Spinal cord (tissue), 10 donors: Measurements from ENCODE around the gene ERICH4. TPM values are rescaled to one million over a fixed set of nuclear protein-coding genes. Genes with fewer than 3 reads are reported as not detected.
"Not testable (repeated sequence)": the region's sequence is repeated elsewhere in the genome, so short reads cannot be mapped to it uniquely, and the experiment has no call there.

Experiments used
- DNase-seq, 6 donors: peaks; one replicate each; pipeline versions ENCODE4 v3.0.0 to v3.0.0-alpha.2; 2013 to 2015; ENCODE audit warnings: low spot score in 6 of 6, low read depth in 4 of 6
- H3K27ac ChIP-seq: one replicate; pipeline ENCODE4 v1.5.1; 2013; ENCODE audit warnings: low read depth, low read length, control low read depth
- H3K27me3 ChIP-seq: one replicate; pipeline ENCODE4 v1.6.1; 2013; ENCODE audit warnings: low read length; ENCODE audit not compliant: control insufficient read depth, insufficient read depth
- H3K36me3 ChIP-seq: one replicate; pipeline ENCODE4 v1.6.1; 2013; ENCODE audit warnings: low read length; ENCODE audit not compliant: control insufficient read depth, insufficient read depth
- H3K4me1 ChIP-seq: one replicate; pipeline ENCODE4 v1.6.1; 2013; ENCODE audit warnings: low read length; ENCODE audit not compliant: control insufficient read depth, insufficient read depth
- H3K4me3 ChIP-seq: one replicate; pipeline ENCODE4 v1.5.1; 2013; ENCODE audit warnings: low read depth, low read length, control low read depth
- H3K9me3 ChIP-seq: one replicate; pipeline ENCODE4 v1.6.1; 2013; ENCODE audit warnings: low read length; ENCODE audit not compliant: control insufficient read depth, insufficient read depth
- WGBS: methylation state at CpG from one replicate; pipeline ENCODE4 v1.1.5; 2013; ENCODE audit warnings: missing lambda C conversion rate; ENCODE audit not compliant: insufficient coverage; 5-methylcytosine and 5-hydroxymethylcytosine counted together
- polyA plus RNA-seq, 2 donors: library from polyadenylated mRNA; unstranded; fragments of 120-200 nt; gene quantifications; one replicate each; pipeline ENCODE4 v1.2.1, GENCODE V29; 2013; ENCODE audit not compliant: insufficient read length in 2 of 2
- total RNA-seq, 2 donors: library from RNA; depleted of rRNA in 1 of 2; stranded (reverse); fragments of 120-200 nt in 1 of 2; fragments of >200 nt in 1 of 2; gene quantifications; one replicate each; pipeline versions ENCODE4 v1.2.3 to v1.2.4, GENCODE V29; 2013 to 2014
- donor health status: healthy.

Gene ERICH4
- total and polyA plus RNA-seq, 4 donors, result 0.39 TPM; not detected in 3

DNA sequence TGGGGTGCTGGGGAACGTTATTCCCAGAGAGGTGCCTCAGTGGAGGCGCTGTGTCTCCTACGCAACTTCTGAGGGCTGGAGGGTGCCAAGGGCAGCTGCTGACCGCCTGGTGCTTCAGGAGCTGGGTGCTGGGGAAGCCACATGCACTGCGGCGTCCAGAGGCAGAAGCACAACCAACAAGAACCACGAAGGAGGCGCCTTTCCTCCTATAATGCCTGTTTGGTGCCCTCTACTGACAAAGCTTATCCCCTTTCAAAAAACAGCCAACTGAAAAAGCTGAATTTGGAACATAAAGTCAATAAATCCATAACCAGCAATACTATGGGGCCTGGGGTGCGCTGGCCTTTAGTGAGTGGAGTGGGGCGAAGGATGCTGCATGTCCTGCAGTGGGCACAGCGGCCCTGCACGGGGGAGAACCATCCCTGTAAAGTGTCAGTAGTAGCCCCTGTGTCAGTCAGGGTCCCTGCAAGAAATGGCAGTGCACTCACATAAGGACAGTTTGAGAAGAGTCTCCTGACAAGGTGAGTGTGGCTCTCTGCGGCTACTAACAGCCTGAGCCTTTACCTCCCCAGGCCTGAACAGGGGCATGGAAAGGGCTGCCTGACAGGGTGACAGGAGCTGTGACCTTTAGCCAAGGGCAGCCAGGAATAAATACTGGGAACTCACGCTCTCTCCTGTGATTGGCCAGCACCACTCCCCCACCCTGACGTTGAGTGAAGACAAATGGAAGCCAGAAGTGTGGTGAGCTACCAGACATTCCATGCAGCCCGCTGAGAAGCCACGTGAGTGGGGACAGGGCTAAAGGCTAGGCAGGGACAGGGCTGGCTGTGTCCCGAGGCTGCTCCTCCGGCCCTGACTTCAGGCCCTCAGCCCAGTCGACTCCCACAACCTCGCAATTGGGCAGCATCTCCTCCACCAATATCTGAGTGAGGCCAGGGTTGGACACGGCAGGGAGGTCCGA, 11.2 kb upstream of the ERICH4 start:
- Histone ChIP-seq H3K36me3 (peaks cover 54% of the 10 kb centered on the region), H3K9me3 (no peaks in the 10 kb centered on the region), H3K27ac (no peak overlapping the region), H3K4me1 (peaks cover 13% of the 10 kb centered on the region), H3K27me3 (no peaks in the 10 kb centered on the region), H3K4me3 (no peak overlapping the region)
- 81% methylated on average over 17 of the region's 23 CpGs for WGBS
- DNase-seq, result peak in 1 of 6 donors; percentile 19

DNA sequence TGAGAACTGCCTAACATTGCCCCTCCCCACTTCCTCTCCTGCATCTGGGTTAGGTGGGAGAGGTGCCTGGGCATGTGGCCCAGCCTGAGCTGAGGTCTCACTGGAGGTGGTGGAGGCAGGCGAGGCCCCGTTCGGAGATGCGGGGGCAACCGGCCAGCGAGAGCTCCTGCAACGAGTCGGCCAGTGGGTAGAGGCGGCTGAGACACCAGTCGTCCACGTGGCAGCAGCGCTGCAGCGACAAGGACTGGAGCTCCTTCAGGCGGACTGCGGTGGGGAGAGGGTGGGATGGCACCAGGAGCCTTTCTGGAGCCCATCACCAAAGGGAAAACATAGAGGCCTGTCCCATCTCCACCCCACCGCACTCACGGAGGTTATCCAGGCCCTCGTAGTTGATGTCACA, 9.8 kb upstream of the ERICH4 start:
- Histone ChIP-seq H3K4me1 (peaks cover 7% of the 10 kb centered on the region), H3K27ac (no peak overlapping the region), H3K4me3 (no peak overlapping the region), H3K9me3 (no peaks in the 10 kb centered on the region), H3K36me3 (peaks cover 52% of the 10 kb centered on the region), H3K27me3 (no peaks in the 10 kb centered on the region)
- DNase-seq, result no peak
- 85% methylated on average over 16 of the region's 18 CpGs for WGBS

DNA sequence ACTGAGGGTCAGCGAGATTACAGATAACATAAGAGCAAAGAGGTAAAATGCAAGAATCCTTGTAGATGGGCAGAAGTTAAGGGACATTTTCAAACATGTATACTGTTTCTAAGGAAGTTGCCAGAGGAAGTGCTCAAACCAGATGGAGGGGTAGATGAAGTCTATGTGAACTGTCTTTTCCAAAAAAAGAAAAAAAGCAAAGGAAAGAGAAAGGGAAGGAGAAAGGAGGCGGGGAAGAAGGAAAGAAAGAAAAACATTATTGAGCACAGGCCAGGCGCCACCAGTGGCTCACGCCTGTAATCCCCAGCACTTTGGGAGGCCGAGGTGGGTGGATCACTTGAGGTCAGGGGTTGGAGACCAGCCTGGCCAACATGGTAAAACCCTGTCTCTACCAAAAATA, 8.5 kb upstream of the ERICH4 start:
- Histone ChIP-seq H3K4me3 (no peak overlapping the region), H3K9me3 (no peaks in the 10 kb centered on the region), H3K4me1 (peaks cover 5% of the 10 kb centered on the region), H3K27me3 (no peaks in the 10 kb centered on the region), H3K36me3 (peaks cover 48% of the 10 kb centered on the region), H3K27ac (no peak overlapping the region)
- WGBS, result 88% methylated on average over 4 of the region's 5 CpGs
- DNase-seq, result no peak

DNA sequence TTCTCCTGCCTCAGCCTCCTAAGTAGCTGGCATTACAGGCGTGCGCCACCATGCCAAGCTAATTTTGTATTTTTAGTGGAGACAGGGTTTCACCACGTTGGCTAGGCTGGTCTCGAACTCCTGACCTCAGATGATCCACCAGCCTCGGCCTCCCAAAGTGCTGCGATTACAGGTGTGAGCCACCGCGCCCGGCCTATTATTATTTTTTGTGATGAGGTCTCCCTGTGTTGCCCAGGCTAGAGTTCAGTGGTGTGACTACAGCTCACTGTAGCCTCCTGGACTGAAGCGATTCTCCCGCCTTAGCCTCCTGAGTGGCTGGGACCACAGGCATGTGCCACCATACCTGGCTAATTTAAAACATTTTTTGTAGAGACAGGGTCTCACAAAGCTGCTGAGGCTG, 7.6 kb upstream of the ERICH4 start:
- DNase-seq, H3K9me3 ChIP-seq, H3K27me3 ChIP-seq, H3K27ac ChIP-seq, H3K4me3 ChIP-seq: not testable (repeated sequence)
- peaks cover 48% of the 10 kb centered on the region for H3K36me3 ChIP-seq
- 97% methylated on average over 9 of the region's 11 CpGs for WGBS
- peaks cover 10% of the 10 kb centered on the region for H3K4me1 ChIP-seq

DNA sequence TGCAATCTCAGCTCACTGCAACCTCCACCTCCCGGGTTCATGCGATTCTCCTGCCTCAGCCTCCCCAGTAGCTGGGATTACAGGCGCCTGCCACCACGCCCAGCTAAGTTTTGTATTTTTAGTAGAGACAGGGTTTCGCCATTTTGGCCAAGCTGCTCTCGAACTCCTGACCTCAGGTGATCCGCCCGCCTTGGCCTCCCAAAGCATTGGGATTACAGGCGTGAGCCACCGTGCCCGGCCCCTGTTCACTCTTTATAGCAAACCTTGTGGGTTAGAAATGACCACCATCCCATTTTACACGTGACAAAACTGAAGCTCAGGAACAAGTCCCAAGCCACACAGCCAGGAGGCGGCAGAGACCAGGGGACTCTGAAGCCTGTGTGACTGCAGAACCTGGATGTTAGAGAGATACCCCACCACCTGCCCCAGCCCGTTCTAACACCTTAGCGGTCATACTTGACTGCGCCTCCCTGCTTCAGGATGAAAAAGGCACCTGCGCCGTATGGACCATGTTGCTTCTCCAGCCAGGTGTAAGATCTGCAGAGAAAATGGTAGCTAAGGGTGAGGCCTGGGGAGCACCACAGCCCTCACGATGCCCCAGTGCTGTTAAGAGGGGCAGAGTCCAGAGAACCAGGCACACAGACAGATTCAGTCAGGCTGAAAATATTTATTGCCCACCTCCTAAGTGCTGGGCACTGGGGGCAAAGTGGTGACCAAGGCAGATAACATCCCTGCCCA, 6.9 kb upstream of the ERICH4 start:
- 98% methylated on average over 18 of the region's 19 CpGs for WGBS

GRCh38 chr19:41436674-41436951, 6.3 kb upstream of the ERICH4 start:
- no peak overlapping the region for H3K4me3 ChIP-seq
- no peaks in the 10 kb centered on the region for H3K27me3 ChIP-seq
- H3K27ac ChIP-seq, result no peak overlapping the region
- peaks cover 36% of the 10 kb centered on the region for H3K36me3 ChIP-seq
- peaks cover 6% of the 10 kb centered on the region for H3K4me1 ChIP-seq
- H3K9me3 ChIP-seq, result no peaks in the 10 kb centered on the region
- DNase-seq, result no peak

More for the DNA sequence above, 6.9 kb upstream of the ERICH4 start:
- Histone ChIP-seq H3K4me1 (peaks cover 10% of the 10 kb centered on the region), H3K27ac (no peak overlapping the region), H3K4me3 (no peak overlapping the region), H3K36me3 (peaks cover 41% of the 10 kb centered on the region), H3K9me3 (no peaks in the 10 kb centered on the region), H3K27me3 (no peaks in the 10 kb centered on the region)
- DNase-seq, result no peak

- no peak for DNase-seq
- WGBS, result 94% methylated on average over 6 of the region's 7 CpGs
- H3K9me3 ChIP-seq, result no peaks in the 10 kb centered on the region
- no peak overlapping the region for H3K27ac ChIP-seq
- no peaks in the 10 kb centered on the region for H3K27me3 ChIP-seq
- H3K4me3 ChIP-seq, result no peak overlapping the region
- peaks cover 21% of the 10 kb centered on the region for H3K36me3 ChIP-seq
- peaks cover 5% of the 10 kb centered on the region for H3K4me1 ChIP-seq
These were observed 4.9 kb upstream of the ERICH4 start for GRCh38 chr19:41437944-41438574.

GRCh38 chr19:41439441-41440222, 3.3 kb upstream of the ERICH4 start, which contains the start of gene DMAC2:
TSS of gene DMAC2 (minus strand) at chr19:41439912. CDS start at chr19:41439899, 13 bp downstream.
- peaks cover 17% of the 10 kb centered on the region for H3K36me3 ChIP-seq
- peak within 1 kb of the TSS; percentile 98 for H3K27ac ChIP-seq
- H3K4me1 ChIP-seq, result peaks cover 5% of the 10 kb centered on the region
- peak within 1 kb of the TSS; percentile 91 for H3K4me3 ChIP-seq
- 0% methylated on average over 38 of the region's 40 CpGs for WGBS
- H3K9me3 ChIP-seq, result no peaks in the 10 kb centered on the region
- DNase-seq, result peak; percentile 95 to 100 (median 98)
- no peaks in the 10 kb centered on the region for H3K27me3 ChIP-seq

DNA sequence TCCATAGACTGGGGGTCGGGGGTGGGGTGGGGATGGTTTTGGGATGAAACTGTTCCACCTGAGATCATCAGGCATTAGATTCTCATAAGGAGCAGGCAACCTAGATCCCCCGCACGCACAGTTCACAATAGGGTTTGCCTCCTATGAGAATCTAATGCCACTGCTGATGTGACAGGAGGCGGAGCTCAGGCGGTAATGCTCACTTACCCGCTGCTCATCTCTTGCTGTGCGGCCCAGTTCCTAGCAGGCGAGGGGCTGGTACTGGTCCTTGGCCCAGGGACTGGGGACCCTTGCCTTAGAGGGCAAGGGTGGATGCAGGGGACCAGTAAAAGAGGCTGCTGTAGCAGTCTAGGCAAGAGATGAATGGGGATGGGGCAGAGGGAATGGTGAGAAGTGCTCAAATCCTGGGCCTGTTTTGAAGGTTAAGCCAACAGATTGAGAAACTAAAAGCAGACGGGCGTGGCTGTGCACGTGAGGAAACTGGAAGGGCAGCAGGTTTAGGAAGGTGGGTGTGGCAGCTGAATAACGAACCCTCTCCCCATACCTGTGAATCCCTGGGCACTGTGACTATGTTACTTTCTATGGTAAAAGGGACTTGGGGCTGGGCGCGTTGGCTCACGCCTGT, 1.5 kb upstream of the ERICH4 start:
- Histone ChIP-seq H3K4me1 (peaks cover 5% of the 10 kb centered on the region), H3K27me3 (no peaks in the 10 kb centered on the region), H3K4me3 (no peak overlapping the region), H3K36me3 (peaks cover 8% of the 10 kb centered on the region), H3K27ac (no peak overlapping the region), H3K9me3 (no peaks in the 10 kb centered on the region)
- DNase-seq, result no peak
- 80% methylated on average over 7 of the region's 15 CpGs for WGBS
